Cardiac muscle cell (in vitro differentiated cells and primary cell): Measurements from ENCODE around the gene NRP1. TPM values are rescaled to one million over a fixed set of nuclear protein-coding genes. Genes with fewer than 3 reads are reported as not detected.

Source experiments
- DNase-seq, 2 donors: peaks; one replicate each; pipeline versions ENCODE4 v3.0.0 to v3.0.0-alpha.2; 2010 to 2017; ENCODE audit warnings: low read depth in 1 of 2, low spot score in 1 of 2
- H3K27ac ChIP-seq: fragments of 200-600 bp; sonication (generic); 2 replicates; pipeline ENCODE4 v1.5.1; 2016
- H3K27me3 ChIP-seq: fragments of 200-600 bp; sonication (generic); 2 replicates; pipeline ENCODE4 v1.6.0; 2016; ENCODE audit warnings: control low read depth
- H3K36me3 ChIP-seq: fragments of 200-600 bp; sonication (generic); 2 replicates; pipeline ENCODE4 v1.5.1; 2016; ENCODE audit warnings: control low read depth
- H3K4me1 ChIP-seq: fragments of 200-600 bp; sonication (generic); 2 replicates; pipeline ENCODE4 v1.8.1; 2017; ENCODE audit warnings: low read depth, mild to moderate bottlenecking, mixed run types
- H3K4me3 ChIP-seq: fragments of 200-600 bp; sonication (generic); 2 replicates; pipeline ENCODE4 v1.5.1; 2016; ENCODE audit warnings: mild to moderate bottlenecking
- H3K9me3 ChIP-seq: fragments of 200-600 bp; sonication (generic); 2 replicates; pipeline ENCODE4 v1.5.1; 2017; ENCODE audit warnings: low read depth, mild to moderate bottlenecking, control low read depth
- CTCF ChIP-seq: IDR thresholded peaks from 2 replicates; pipeline ENCODE4 v1.5.1; 2012; ENCODE audit warnings: low read depth, mild to moderate bottlenecking, low read length
- polyA plus RNA-seq: library from polyadenylated mRNA; unstranded; fragments of >200 nt; fragmentation: Nextera tagmentation; extraction: Ambion mirVana; gene quantifications from 2 replicates; pipeline ENCODE4 v1.2.1, GENCODE V29; 2016
- total RNA-seq: library from RNA; depleted of rRNA; stranded (reverse); fragments of >200 nt; gene quantifications from 2 replicates; pipeline ENCODE4 v1.2.3, GENCODE V29; 2016

Gene NRP1
- total and polyA plus RNA-seq, 2 experiments from 2014 or later, result 145 to 327 TPM

GRCh38 chr10:33353853-33354252 is 19.4 kb upstream of the NRP1 start:
- no peak for TF ChIP-seq CTCF
- no peak for DNase-seq
- peaks cover 8% of the 10 kb centered on the region for H3K4me1 ChIP-seq
- no peak overlapping the region for H3K4me3 ChIP-seq
- no peaks in the 10 kb centered on the region for H3K36me3 ChIP-seq
- H3K27ac ChIP-seq, result no peak overlapping the region
- H3K9me3 ChIP-seq, result no peaks in the 10 kb centered on the region
- no peaks in the 10 kb centered on the region for H3K27me3 ChIP-seq

GRCh38 chr10:33353334-33353733 is 18.9 kb upstream of the NRP1 start:
- H3K27ac ChIP-seq, result no peak overlapping the region
- TF ChIP-seq CTCF, result no peak
- H3K9me3 ChIP-seq, result no peaks in the 10 kb centered on the region
- DNase-seq, result no peak
- no peak overlapping the region for H3K4me3 ChIP-seq
- H3K36me3 ChIP-seq, result no peaks in the 10 kb centered on the region
- peaks cover 8% of the 10 kb centered on the region for H3K4me1 ChIP-seq
- no peaks in the 10 kb centered on the region for H3K27me3 ChIP-seq

- Histone ChIP-seq H3K36me3 (no peaks in the 10 kb centered on the region), H3K4me3 (no peak overlapping the region), H3K4me1 (peaks cover 8% of the 10 kb centered on the region), H3K9me3 (no peaks in the 10 kb centered on the region), H3K27ac (no peak overlapping the region), H3K27me3 (no peaks in the 10 kb centered on the region)
- DNase-seq, result no peak
- TF ChIP-seq CTCF, result no peak
Observed at GRCh38 chr10:33352615-33353014, 18.1 kb upstream of the NRP1 start.

GRCh38 chr10:33352175-33352574 is 17.7 kb upstream of the NRP1 start:
- H3K4me3 ChIP-seq, result no peak overlapping the region
- H3K27ac ChIP-seq, result no peak overlapping the region
- H3K27me3 ChIP-seq, result no peaks in the 10 kb centered on the region
- no peaks in the 10 kb centered on the region for H3K9me3 ChIP-seq
- no peak for TF ChIP-seq CTCF
- DNase-seq, result peak in 1 of 2 donors; percentile 46
- peaks cover 8% of the 10 kb centered on the region for H3K4me1 ChIP-seq
- H3K36me3 ChIP-seq, result no peaks in the 10 kb centered on the region

GRCh38 chr10:33350041-33350440 is 15.6 kb upstream of the NRP1 start:
- Histone ChIP-seq H3K27me3 (no peaks in the 10 kb centered on the region), H3K9me3 (no peaks in the 10 kb centered on the region), H3K36me3 (no peaks in the 10 kb centered on the region), H3K27ac (no peak overlapping the region), H3K4me3 (no peak overlapping the region), H3K4me1 (peaks cover 8% of the 10 kb centered on the region)
- no peak for TF ChIP-seq CTCF
- no peak for DNase-seq

- DNase-seq, result no peak
- TF ChIP-seq CTCF, result no peak
- Histone ChIP-seq H3K36me3 (no peaks in the 10 kb centered on the region), H3K27me3 (no peaks in the 10 kb centered on the region), H3K4me3 (no peak overlapping the region), H3K27ac (no peak overlapping the region), H3K4me1 (peaks cover 8% of the 10 kb centered on the region), H3K9me3 (no peaks in the 10 kb centered on the region)
Observed at GRCh38 chr10:33349268-33349667, 14.8 kb upstream of the NRP1 start.
